HG03060 (cell line): ENCODE results near the gene SLC66A2.
"Not testable (repeated sequence)": the region's sequence is repeated elsewhere in the genome, so short reads cannot be mapped to it uniquely, and the experiment has no call there.

Source experiments
- ATAC-seq: cut with Tn5 transposase; IDR thresholded peaks from one replicate; pipeline ENCODE4 v1.9.1; 2021; ENCODE audit warnings: low read depth, moderate number of reproducible peaks; ENCODE audit not compliant: unreplicated experiment

The SLC66A2 gene

GRCh38 chr18:79883461-79884293, 67.8 kb downstream of the SLC66A2 start:
- ATAC-seq, result no peak

- ATAC-seq, result no peak
Observed at GRCh38 chr18:79882522-79883241, 68.8 kb downstream of the SLC66A2 start.

GRCh38 chr18:79881695-79882094, 69.8 kb downstream of the SLC66A2 start:
- ATAC-seq, result no peak

- ATAC-seq, result no peak
Observed at GRCh38 chr18:79879566-79879965, 71.9 kb downstream of the SLC66A2 start.

- ATAC-seq, result no peak
Observed at GRCh38 chr18:79878741-79879378, 72.6 kb downstream of the SLC66A2 start.

GRCh38 chr18:79878246-79878645, 73.2 kb downstream of the SLC66A2 start:
- not testable (repeated sequence) for ATAC-seq

- ATAC-seq, result no peak
Observed at GRCh38 chr18:79877163-79878091, 74.0 kb downstream of the SLC66A2 start.

GRCh38 chr18:79876497-79876896, 75.0 kb downstream of the SLC66A2 start:
- no peak for ATAC-seq

GRCh38 chr18:79875931-79876461, 75.5 kb downstream of the SLC66A2 start:
- ATAC-seq, result no peak

- no peak for ATAC-seq
Observed at GRCh38 chr18:79875531-79875919, 75.9 kb downstream of the SLC66A2 start.

- no peak for ATAC-seq
Observed at GRCh38 chr18:79874553-79875530, 76.6 kb downstream of the SLC66A2 start.

- no peak for ATAC-seq
Observed at GRCh38 chr18:79873449-79874110, 77.9 kb downstream of the SLC66A2 start.

GRCh38 chr18:79872527-79873444, 78.7 kb downstream of the SLC66A2 start:
- ATAC-seq, result no peak

- ATAC-seq, result no peak
Observed at GRCh38 chr18:79871481-79872091, 79.9 kb downstream of the SLC66A2 start.

GRCh38 chr18:79871026-79871390, 80.4 kb downstream of the SLC66A2 start:
- no peak for ATAC-seq

- no peak for ATAC-seq
Observed at GRCh38 chr18:79870301-79871025, 81.0 kb downstream of the SLC66A2 start.
